NCI-H82 treated with DMSO at 0.1 percent for 48 hours (cell line): Measurements from ENCODE around the gene TMEM72.

ENCODE experiments used
- DNase-seq: peaks from one replicate; lab custom pipeline; 2025; ENCODE audit not compliant: unreplicated experiment; lab: John Stamatoyannopoulos, UW

Gene TMEM72

GRCh38 chr10:44917848-44918247, 6.7 kb downstream of the TMEM72 start:
- no peak for DNase-seq

- no peak for DNase-seq
Measured at GRCh38 chr10:44920252-44920651, 9.1 kb downstream of the TMEM72 start.

- no peak for DNase-seq
Measured at GRCh38 chr10:44921061-44921460, 9.9 kb downstream of the TMEM72 start.

GRCh38 chr10:44921506-44921905, 10.4 kb downstream of the TMEM72 start:
- DNase-seq = no peak

GRCh38 chr10:44922021-44922420, 10.9 kb downstream of the TMEM72 start:
- DNase-seq = no peak

- DNase-seq = no peak
Measured at GRCh38 chr10:44922796-44923545, 11.8 kb downstream of the TMEM72 start.

- DNase-seq = no peak
Measured at GRCh38 chr10:44923611-44924010, 12.5 kb downstream of the TMEM72 start.

- no peak for DNase-seq
Measured at GRCh38 chr10:44924261-44925040, 13.3 kb downstream of the TMEM72 start.

GRCh38 chr10:44925224-44925623, 14.1 kb downstream of the TMEM72 start:
- no peak for DNase-seq

GRCh38 chr10:44925811-44926750, 14.9 kb downstream of the TMEM72 start:
- DNase-seq = no peak

- no peak for DNase-seq
Measured at GRCh38 chr10:44926751-44927351, 15.7 kb downstream of the TMEM72 start.

- no peak for DNase-seq
Measured at GRCh38 chr10:44927352-44927751, 16.2 kb downstream of the TMEM72 start.

- no peak for DNase-seq
Measured at GRCh38 chr10:44928462-44928861, 17.3 kb downstream of the TMEM72 start.

- DNase-seq = no peak
Measured at GRCh38 chr10:44929356-44930255, 18.5 kb downstream of the TMEM72 start.

GRCh38 chr10:44930904-44931620, 19.9 kb downstream of the TMEM72 start:
- no peak for DNase-seq

- no peak for DNase-seq
Measured at GRCh38 chr10:44931621-44932516, 20.7 kb downstream of the TMEM72 start.

- DNase-seq = peak; percentile 4
Measured at GRCh38 chr10:44932517-44933450, 21.6 kb downstream of the TMEM72 start.
